ENCODE data around the gene PTPRS. TPM values are rescaled to one million over a fixed set of nuclear protein-coding genes. Genes with fewer than 3 reads are reported as not detected.

PTPRS gene
- total and polyA plus RNA-seq, 9 of the 15 experiments (the other 6 are each of a cell fraction or from before 2014, with no cell fraction given): 1.1 to 49.4 (median 14.1) TPM

GRCh38 chr19:5318306-5318705, 22.3 kb downstream of the PTPRS start (continued):
- TF ChIP-seq RCOR1 (IDR thresholded peaks at IDR 0.05; ENCODE audit: borderline replicate concordance in 1 of 2, low read depth in 2 of 2, low read length in 2 of 2) (peak in 1 of 2 experiments; percentile 76; a peak in 2 of 4 replicates), POLR2G (IDR thresholded peaks at IDR 0.05; ENCODE audit: low read depth, low read length) (no peak), KDM1A (IDR thresholded peaks at IDR 0.05) (peak in 1 of 2 experiments; percentile 73; a peak in 3 of 4 replicates), CHD4 (IDR thresholded peaks at IDR 0.05; ENCODE audit: insufficient read depth, insufficient replicate concordance, low read depth, low read length, poor library complexity, severe bottlenecking) (peak; percentile 77)

GRCh38 chr19:5317321-5317720, 23.3 kb downstream of the PTPRS start:
- Histone ChIP-seq H3K4me3 (no peak overlapping the region), H3K4me1 (replicated peaks in 1 of 2; ENCODE audit: control insufficient read depth in 2 of 2, insufficient read depth in 2 of 2, low read length in 2 of 2) (peaks cover 5 to 10% of the 10 kb centered on the region in 2 experiments; a peak in 3 of 5 replicates), H3K36me3 (ENCODE audit: control insufficient read depth, insufficient read depth, low read length) (no peaks in the 10 kb centered on the region), H3K9me1 (ENCODE audit: control insufficient read depth, insufficient read depth, low read length) (no peaks in the 10 kb centered on the region), H3K79me2 (ENCODE audit: control insufficient read depth, insufficient read depth, low read length) (no peaks in the 10 kb centered on the region), H3K27me3 (ENCODE audit: control insufficient read depth in 2 of 2, insufficient read depth in 2 of 2, low read length in 2 of 2) (no peaks in the 10 kb centered on the region; a peak in 1 of 5 replicates), H3K9me3 (replicated peaks; ENCODE audit: control insufficient read depth, insufficient read depth, low read depth, low read length) (no peaks in the 10 kb centered on the region), H2AFZ (ENCODE audit: low read depth, low read length) (no peak overlapping the region), H4K20me1 (replicated peaks; ENCODE audit: control insufficient read depth, insufficient read depth, low read length) (peaks cover 8% of the 10 kb centered on the region), H3K27ac (ENCODE audit: extremely low read depth, low read depth, low read length) (no peak overlapping the region), H3K9ac (ENCODE audit: insufficient read depth in 1 of 2, low read depth in 2 of 2, low read length in 2 of 2) (no peak overlapping the region), H3K4me2 (ENCODE audit: insufficient read depth, low read length) (no peak overlapping the region)
- FAIRE-seq (no peak), DNase-seq (ENCODE audit: extremely low read depth in 1 of 4, low spot score in 3 of 4) (no peak), ATAC-seq (no peak)
- POLR2A ChIA-PET: interaction anchor here (0.7 kb wide), 1 partner anchor 116 kb away, joined by 3 read pairs; no protein-coding TSS in a partner anchor
- in situ Hi-C loops (cut with MboI) (no loop called here), intact Hi-C loops (cut with micrococcal nuclease) (no loop called here)
- BruUV-seq (replicated peaks): no TSS peak
- WGBS (ENCODE audit: insufficient coverage, low coverage, missing lambda C conversion rate): 54% methylated on average over 7 of the region's 7 CpGs
- CTCF ChIA-PET (ENCODE audit: low intra/inter-chr PET ratio): no interaction called here
- no peak for TF ChIP-seq PYGO2 (tag; IDR thresholded peaks at IDR 0.05)
- peak; percentile 4; the same call in 1 of the 2 replicates for TF ChIP-seq ADNP (tag; IDR thresholded peaks at IDR 0.05)
- TF ChIP-seq CHAMP1 (IDR thresholded peaks at IDR 0.05): no peak
- TF ChIP-seq ZNF280A (IDR thresholded peaks at IDR 0.05; ENCODE audit: low read depth, partially characterized antibody): no peak
- no peak for TF ChIP-seq FOXA3 (CRISPR knock-in tag; conservative IDR thresholded peaks at IDR 0.05 in 1 of 2, IDR thresholded peaks at IDR 0.05 in 1 of 2)
- TF ChIP-seq MTF1 (CRISPR knock-in tag; IDR thresholded peaks at IDR 0.05; ENCODE audit: borderline replicate concordance): no peak
- TF ChIP-seq NUFIP1 (IDR thresholded peaks at IDR 0.05; ENCODE audit: partially characterized antibody): no peak
- TF ChIP-seq OTX1 (CRISPR knock-in tag; IDR thresholded peaks at IDR 0.05): no peak
- no peak for TF ChIP-seq ZBTB12 (CRISPR knock-in tag; IDR thresholded peaks at IDR 0.05)
- TF ChIP-seq XRCC5 (IDR thresholded peaks at IDR 0.05; ENCODE audit: low read depth, low read length): no peak
- TF ChIP-seq BCOR (IDR thresholded peaks at IDR 0.05): peak; percentile 77

Data from K562 (cell line).